ENCODE measurements around the gene DGKI.
"Not testable (repeated sequence)": the region's sequence is repeated elsewhere in the genome, so short reads cannot be mapped to it uniquely, and the experiment has no call there.

DGKI gene

GRCh38 chr7:137717811-137718271, 128.9 kb downstream of the DGKI start:
- no peak overlapping the region for H3K4me3 ChIP-seq (ENCODE audit: control insufficient read depth, low read depth, low read length)
- TF ChIP-seq CTCF (conservative IDR thresholded peaks at IDR 0.05; ENCODE audit: control insufficient read depth, insufficient read depth, low read depth, low read length): no peak
- DNase-seq (ENCODE audit: low read depth): peak; percentile 94

- no peak overlapping the region for H3K4me3 ChIP-seq (ENCODE audit: control insufficient read depth, low read depth, low read length)
- DNase-seq (ENCODE audit: low read depth): peak; percentile 22
- no peak for TF ChIP-seq CTCF (conservative IDR thresholded peaks at IDR 0.05; ENCODE audit: control insufficient read depth, insufficient read depth, low read depth, low read length)
Observed at GRCh38 chr7:137717045-137717444, 129.7 kb downstream of the DGKI start.

DNA sequence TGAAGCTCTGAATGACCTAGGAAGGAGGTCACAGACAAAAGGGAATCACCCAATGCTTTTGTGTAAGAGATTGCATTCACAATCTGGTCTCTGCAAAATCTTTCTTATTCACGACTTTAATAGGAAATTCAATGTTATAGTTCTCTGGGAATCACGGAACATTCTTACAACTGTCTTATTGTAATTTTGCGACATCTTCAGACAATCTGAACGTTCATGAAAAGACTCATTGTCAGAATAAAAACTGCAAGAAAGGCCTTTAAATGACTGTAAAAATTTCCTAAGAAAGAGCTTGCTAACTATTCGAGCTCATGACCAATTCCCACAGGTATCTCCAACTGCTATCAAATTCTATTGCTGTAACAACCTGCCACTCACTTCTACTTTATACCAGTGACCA, 130.7 kb downstream of the DGKI start:
- TF ChIP-seq CTCF (conservative IDR thresholded peaks at IDR 0.05; ENCODE audit: control insufficient read depth, insufficient read depth, low read depth, low read length): no peak
- DNase-seq (ENCODE audit: low read depth): no peak
- H3K4me3 ChIP-seq (ENCODE audit: control insufficient read depth, low read depth, low read length): no peak overlapping the region

DNA sequence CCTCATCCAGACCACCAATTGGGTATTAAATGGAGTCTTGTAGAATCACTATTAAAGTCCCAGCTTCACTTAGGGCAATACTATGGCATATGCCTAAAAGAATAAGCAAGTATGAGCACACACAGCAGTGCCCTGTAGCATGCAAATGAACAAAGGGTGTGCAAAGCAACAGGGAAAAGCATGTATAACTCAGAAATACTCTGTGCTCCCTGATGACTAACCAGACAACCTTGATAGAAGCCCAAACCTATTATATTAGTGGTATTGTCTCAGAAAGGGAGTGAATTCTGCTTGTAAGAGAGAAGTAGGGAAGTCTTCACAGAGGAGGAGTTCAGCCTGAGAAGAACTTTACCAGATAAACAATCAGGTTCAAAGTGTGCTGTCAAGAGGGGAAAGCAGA, 131.2 kb downstream of the DGKI start:
- TF ChIP-seq CTCF (conservative IDR thresholded peaks at IDR 0.05; ENCODE audit: control insufficient read depth, insufficient read depth, low read depth, low read length): no peak
- no peak overlapping the region for H3K4me3 ChIP-seq (ENCODE audit: control insufficient read depth, low read depth, low read length)
- peak; percentile 39 for DNase-seq (ENCODE audit: low read depth)

- H3K4me3 ChIP-seq (ENCODE audit: control insufficient read depth, low read depth, low read length): no peak overlapping the region
- no peak for TF ChIP-seq CTCF (conservative IDR thresholded peaks at IDR 0.05; ENCODE audit: control insufficient read depth, insufficient read depth, low read depth, low read length)
- DNase-seq (ENCODE audit: low read depth): peak; percentile 75
Observed at GRCh38 chr7:137715121-137715520, 131.7 kb downstream of the DGKI start.

DNA sequence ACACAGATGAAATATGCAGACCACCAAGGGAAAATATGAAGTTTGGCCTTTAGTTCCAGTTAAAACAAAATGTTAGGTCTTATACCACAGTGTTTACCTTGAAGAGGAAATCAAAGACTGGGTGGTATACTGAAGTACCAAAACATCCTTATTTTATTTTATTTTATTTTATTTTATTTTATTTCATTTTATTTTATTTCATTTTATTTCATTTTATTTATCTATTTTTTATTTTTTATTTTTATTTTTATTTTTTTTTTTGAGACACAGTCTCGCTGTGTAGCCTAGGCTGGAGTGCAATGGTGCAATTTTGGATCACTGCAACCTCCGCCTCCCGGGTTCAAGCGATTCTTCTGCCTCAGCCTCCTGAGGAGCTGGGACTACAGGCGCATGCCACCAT, 140.4 kb downstream of the DGKI start:
- not testable (repeated sequence) for H3K4me3 ChIP-seq (ENCODE audit: control insufficient read depth, low read depth, low read length); DNase-seq (ENCODE audit: low read depth)

- H3K4me3 ChIP-seq (ENCODE audit: control insufficient read depth, low read depth, low read length): no peak overlapping the region
- TF ChIP-seq CTCF (conservative IDR thresholded peaks at IDR 0.05; ENCODE audit: control insufficient read depth, insufficient read depth, low read depth, low read length): no peak
- no peak for DNase-seq (ENCODE audit: low read depth)
Observed at GRCh38 chr7:137704723-137705122, 142.1 kb downstream of the DGKI start.
